ENCODE measurements around the gene DVL1. TPM values are rescaled to one million over a fixed set of nuclear protein-coding genes. Genes with fewer than 3 reads are reported as not detected.

The DVL1 gene
- polyA plus RNA-seq, 3 donors: 0.41 to 29.8 (median 0.55) TPM

DNA sequence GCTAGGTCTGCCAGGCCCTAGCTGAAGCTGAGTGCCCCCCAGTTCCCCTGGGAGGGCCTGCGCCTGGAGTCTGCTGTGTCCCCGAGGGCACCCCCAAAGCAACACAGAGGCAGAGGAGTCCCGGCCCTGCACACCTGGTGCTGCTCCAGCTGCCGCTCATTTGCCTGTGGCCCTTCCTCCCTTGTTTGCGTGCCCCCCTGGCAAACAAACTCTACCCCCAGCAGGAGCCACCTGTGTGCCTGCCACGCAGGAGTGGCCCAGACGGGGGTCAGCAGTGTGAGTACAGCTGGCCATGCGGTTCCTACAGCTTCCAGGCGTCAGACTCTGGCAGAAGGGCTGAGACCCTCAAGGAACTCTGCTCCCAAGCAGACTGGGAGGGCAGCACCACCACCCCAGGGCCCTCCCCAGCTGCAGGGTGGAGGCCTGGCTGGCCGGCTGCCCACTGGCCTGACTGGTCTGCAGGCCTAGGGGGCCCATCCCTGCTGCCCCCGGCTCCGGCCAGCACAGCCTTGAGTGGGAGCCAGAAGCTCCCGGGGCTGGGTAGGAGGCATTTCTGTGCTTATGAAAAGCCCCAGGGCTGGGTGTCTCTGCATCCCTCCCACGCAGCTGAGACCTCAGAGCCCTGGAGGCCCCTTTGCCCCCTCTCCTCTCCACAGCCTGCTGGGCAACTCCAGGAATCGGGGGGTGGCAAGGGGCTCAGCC, 18.7 kb downstream of the DVL1 start:
- no peak overlapping the region for H3K4me3 Mint-ChIP-seq
- no peak overlapping the region for H3K27ac Mint-ChIP-seq

More for the DNA sequence above, 18.7 kb downstream of the DVL1 start:
- no peak overlapping the region for H3K9ac ChIP-seq (ENCODE audit: insufficient read depth, low read length, poor library complexity, severe bottlenecking)
- H3K4me1 Mint-ChIP-seq: peaks cover 8% of the 10 kb centered on the region
- H3K27me3 ChIP-seq (ENCODE audit: control insufficient read depth in 2 of 2, insufficient read depth in 2 of 2, low read length in 2 of 2): no peaks in the 10 kb centered on the region
- H4K20me1 ChIP-seq (ENCODE audit: insufficient read depth, low read length): peaks cover 10% of the 10 kb centered on the region
- intact Hi-C loops (cut with micrococcal nuclease): no loop called here
- H3K9me3 Mint-ChIP-seq: peaks cover 0 to 3% (median 0%) of the 10 kb centered on the region in 7 donors
- H3K79me2 ChIP-seq (ENCODE audit: insufficient read depth, low read length): peaks cover 12% of the 10 kb centered on the region
- H3K4me2 ChIP-seq (replicated peaks; ENCODE audit: extremely low read depth, low read length, poor library complexity, severe bottlenecking): no peak overlapping the region
- H3K36me3 ChIP-seq (replicated peaks in 1 of 2; ENCODE audit: control insufficient read depth in 1 of 2, insufficient read depth in 2 of 2, low read length in 2 of 2): peaks cover 7 to 12% of the 10 kb centered on the region in 2 donors
- WGBS (ENCODE audit: insufficient coverage): 93% methylated on average over 15 of the region's 15 CpGs
- no peak for DNase-seq
- no peak overlapping the region for H3K27ac ChIP-seq (ENCODE audit: low read depth in 1 of 2, low read length in 2 of 2)
- TF ChIP-seq CTCF (IDR thresholded peaks at IDR 0.05): no peak
- peaks cover 4 to 19% of the 10 kb centered on the region in 2 donors for H3K36me3 Mint-ChIP-seq
- H3K4me1 ChIP-seq (ENCODE audit: control insufficient read depth in 1 of 2, insufficient read depth in 2 of 2, low read length in 2 of 2): peaks cover 8 to 9% of the 10 kb centered on the region in 2 donors
- no peaks in the 10 kb centered on the region for H3K27me3 Mint-ChIP-seq (ENCODE audit: low read depth in 3 of 3)
- H2AFZ ChIP-seq (ENCODE audit: insufficient read depth, low read depth, low read length, poor library complexity, severe bottlenecking): no peak overlapping the region
- no peaks in the 10 kb centered on the region for H3K9me3 ChIP-seq (replicated peaks in 1 of 2; ENCODE audit: control insufficient read depth in 1 of 2, insufficient read depth in 1 of 2, low read length in 2 of 2)
- no peak overlapping the region for H3K4me3 ChIP-seq (replicated peaks in 1 of 3; ENCODE audit: low read depth in 2 of 3, low read length in 3 of 3)

Data from CD14-positive monocyte (primary cell).